SK-N-MC (cell line): ENCODE results near the gene SHISA7.

Source experiments
- DNase-seq: peaks from one replicate; pipeline ENCODE4 v3.0.0-alpha.2; 2011; ENCODE audit warnings: low read depth, low spot score
- H3K27ac ChIP-seq: fragments of 200-600 bp; sonication (generic); 2 replicates; pipeline ENCODE4 v1.5.1; 2016; ENCODE audit warnings: mixed run types
- H3K36me3 ChIP-seq: fragments of 200-600 bp; sonication (generic); 2 replicates; pipeline ENCODE4 v1.6.1; 2017; ENCODE audit warnings: antibody characterized with exemption, low read length, mixed read lengths; ENCODE audit not compliant: insufficient read depth
- H3K4me3 ChIP-seq: fragments of 200-600 bp; sonication (generic); 2 replicates; pipeline ENCODE4 v1.5.1; 2016
- H3K9ac ChIP-seq: fragments of 200-600 bp; sonication (generic); 2 replicates; pipeline ENCODE4 v1.8.0; 2017; ENCODE audit warnings: mixed run types, mixed read lengths; ENCODE audit not compliant: insufficient read length
- H3K9me3 ChIP-seq: fragments of 200-600 bp; sonication (generic); 2 replicates; pipeline ENCODE4 v1.6.1; 2017; ENCODE audit warnings: low read depth, mild to moderate bottlenecking, antibody characterized with exemption, low read length, moderate library complexity, mixed read lengths
- EZH2 ChIP-seq: fragments of 200-600 bp; sonication (generic); IDR thresholded peaks from one replicate; pipeline ENCODE4 v1.6.1; 2017; ENCODE audit warnings: antibody characterized with exemption
- FOXP2 ChIP-seq: optimal IDR thresholded peaks from 2 replicates; pipeline ENCODE3; 2011; ENCODE audit warnings: mild to moderate bottlenecking, moderate library complexity; ENCODE audit not compliant: insufficient read depth; ENCODE audit errors: extremely low read length, control extremely low read depth
- POLR2AphosphoS5 ChIP-seq: IDR thresholded peaks from 2 replicates; pipeline ENCODE4 v1.6.1; 2012; ENCODE audit warnings: mild to moderate bottlenecking, low read depth, low read length, borderline replicate concordance

The SHISA7 gene

GRCh38 chr19:55465460-55466240 is 22.6 kb upstream of the SHISA7 start:
- no peak overlapping the region for H3K27ac ChIP-seq
- TF ChIP-seq FOXP2 (no peak), POLR2AphosphoS5 (no peak), EZH2 (no peak)
- DNase-seq: no peak

DNA sequence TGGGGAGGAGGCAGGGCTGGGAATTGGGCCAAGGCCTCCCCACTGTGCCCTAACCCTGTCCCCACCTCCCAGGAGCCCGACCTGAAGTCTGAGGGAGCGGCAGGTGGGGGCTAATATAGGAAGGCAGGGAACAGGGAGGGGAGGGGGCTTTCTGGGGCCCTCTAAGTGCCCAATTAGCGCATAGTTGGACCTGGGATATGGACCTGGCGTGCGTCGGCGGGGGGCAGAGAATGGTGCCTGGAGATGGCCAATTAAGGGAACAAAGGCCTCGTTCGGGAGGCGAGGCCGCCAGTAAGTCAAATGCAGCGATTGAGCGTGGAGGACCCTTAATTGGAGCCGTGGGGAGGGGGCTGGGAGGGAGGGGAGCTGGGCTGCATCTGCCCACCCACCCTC is 21.6 kb upstream of the SHISA7 start, which contains the start of gene C19orf85:
C19orf85 (minus strand) TSS at position 90 of the 393 bp plus-strand sequence. CDS start 197 bp downstream, outside the sequence.
- H3K9ac ChIP-seq: no peak within 1 kb of the TSS
- DNase-seq: no peak
- no peaks in the 10 kb centered on the region for H3K36me3 ChIP-seq
- TF ChIP-seq EZH2 (no peak), FOXP2 (no peak), POLR2AphosphoS5 (no peak)
- H3K27ac ChIP-seq: no peak within 1 kb of the TSS
- H3K9me3 ChIP-seq: no peaks in the 10 kb centered on the region
- H3K4me3 ChIP-seq: no peak within 1 kb of the TSS

More at GRCh38 chr19:55465460-55466240, 22.6 kb upstream of the SHISA7 start:
- Histone ChIP-seq H3K9me3 (no peaks in the 10 kb centered on the region), H3K4me3 (no peak overlapping the region), H3K9ac (no peak overlapping the region), H3K36me3 (no peaks in the 10 kb centered on the region)

DNA sequence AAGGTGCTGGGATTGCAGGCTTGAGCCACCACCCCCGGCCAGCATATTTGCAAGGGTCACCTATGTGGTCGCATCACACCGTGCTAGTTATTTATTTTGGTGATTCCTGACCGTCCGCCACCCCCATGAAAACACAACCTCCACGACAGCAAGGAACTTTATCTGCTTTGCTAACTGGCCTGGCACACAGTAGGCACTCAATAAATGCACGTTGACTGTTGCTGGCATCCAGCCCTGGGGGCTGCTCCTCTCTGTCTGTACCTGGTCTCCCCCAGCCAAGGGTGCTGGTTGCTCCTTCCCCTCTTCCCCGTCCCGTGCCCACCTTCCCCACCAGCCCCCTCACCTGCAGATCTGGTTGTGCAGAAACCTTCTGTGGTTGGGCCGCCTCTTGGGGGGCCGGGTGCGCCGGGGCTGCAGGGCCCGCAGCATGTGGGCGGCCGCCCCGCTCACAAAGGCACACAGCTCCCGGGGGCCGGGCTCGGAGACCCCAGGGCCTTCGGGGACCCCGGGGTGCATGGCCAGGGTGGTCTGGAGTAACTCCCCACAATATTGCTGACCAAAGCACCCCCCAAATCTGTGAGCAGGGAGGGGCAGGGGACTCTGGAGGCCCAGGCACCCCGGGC is 21.1 kb upstream of the SHISA7 start:
- no peak overlapping the region for H3K9ac ChIP-seq
- H3K27ac ChIP-seq: no peak overlapping the region

GRCh38 chr19:55463583-55464031 is 20.5 kb upstream of the SHISA7 start:
- Histone ChIP-seq H3K27ac (no peak overlapping the region), H3K4me3 (no peak overlapping the region), H3K36me3 (no peaks in the 10 kb centered on the region), H3K9ac (no peak overlapping the region), H3K9me3 (no peaks in the 10 kb centered on the region)
- no peak for DNase-seq
- TF ChIP-seq POLR2AphosphoS5 (no peak), EZH2 (no peak), FOXP2 (no peak)

More for the DNA sequence above, 21.1 kb upstream of the SHISA7 start:
- H3K4me3 ChIP-seq: no peak overlapping the region
- no peak for DNase-seq
- no peaks in the 10 kb centered on the region for H3K9me3 ChIP-seq
- H3K36me3 ChIP-seq: no peaks in the 10 kb centered on the region
- TF ChIP-seq POLR2AphosphoS5 (no peak), EZH2 (no peak), FOXP2 (no peak)

DNA sequence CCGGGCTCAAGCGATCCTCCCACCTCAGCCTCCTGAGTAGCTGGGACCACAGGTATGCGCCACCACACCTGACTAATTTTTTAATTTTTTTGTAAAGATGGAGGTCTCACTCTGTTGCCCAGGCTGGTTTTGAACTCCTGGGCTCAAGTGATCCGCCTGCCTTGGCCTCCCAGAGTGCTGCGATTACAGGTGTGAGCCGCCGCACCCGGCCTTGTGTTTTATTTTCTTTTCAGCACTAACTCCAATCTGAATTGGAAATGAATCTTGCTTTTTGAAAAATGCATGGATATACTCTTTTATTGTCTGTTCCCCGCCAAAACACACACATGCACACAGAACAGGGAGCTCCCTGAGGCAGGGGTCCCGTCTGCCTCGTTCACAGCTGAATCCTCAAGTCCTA is 19.6 kb upstream of the SHISA7 start:
- Histone ChIP-seq H3K9ac (no peak overlapping the region), H3K27ac (no peak overlapping the region), H3K4me3 (no peak overlapping the region), H3K9me3 (no peaks in the 10 kb centered on the region), H3K36me3 (no peaks in the 10 kb centered on the region)
- TF ChIP-seq POLR2AphosphoS5 (no peak), FOXP2 (no peak), EZH2 (no peak)
- no peak for DNase-seq

DNA sequence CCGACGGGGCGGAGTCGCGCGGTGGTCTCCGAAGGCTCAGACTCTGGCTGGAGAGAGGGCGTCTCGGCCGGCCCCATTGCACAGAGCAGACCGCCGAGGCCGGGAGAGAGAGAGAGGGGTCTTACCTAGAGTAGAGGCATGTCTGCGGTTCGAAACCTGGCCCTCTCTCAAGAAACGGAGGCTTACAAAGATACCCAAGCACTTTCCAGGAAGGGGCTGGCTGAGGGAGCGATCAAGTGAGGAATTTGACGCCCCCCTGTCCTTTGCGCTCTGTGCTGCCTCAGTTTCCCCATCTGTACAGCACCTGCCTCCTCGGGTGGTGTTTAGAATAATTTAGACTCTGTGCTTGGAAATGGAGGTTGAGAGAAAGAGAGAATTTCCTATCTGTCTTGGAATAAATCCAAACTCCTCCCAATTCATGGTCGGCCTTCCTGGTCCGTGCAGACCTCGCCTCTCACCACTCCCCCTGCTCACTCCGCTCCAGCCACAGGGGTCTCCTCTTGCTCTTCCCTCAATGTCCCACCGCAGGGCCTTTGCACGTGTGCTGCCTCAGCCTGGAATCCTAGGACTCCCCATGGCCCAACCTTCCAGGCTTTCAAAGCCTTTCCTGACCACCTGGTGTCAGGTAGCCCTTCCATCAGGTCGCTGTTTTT is 19.0 kb upstream of the SHISA7 start:
- H3K36me3 ChIP-seq: no peaks in the 10 kb centered on the region
- no peaks in the 10 kb centered on the region for H3K9me3 ChIP-seq
- no peak overlapping the region for H3K27ac ChIP-seq
- TF ChIP-seq FOXP2 (no peak), POLR2AphosphoS5 (peak; percentile 38; the same call in 1 of the 2 replicates), EZH2 (no peak)
- H3K9ac ChIP-seq: peak overlapping the region; percentile 25
- no peak for DNase-seq
- peak overlapping the region; percentile 89 for H3K4me3 ChIP-seq

- Histone ChIP-seq H3K4me3 (peak within 1 kb of the TSS; percentile 89), H3K9me3 (no peaks in the 10 kb centered on the region), H3K27ac (peak within 1 kb of the TSS; percentile 85), H3K36me3 (no peaks in the 10 kb centered on the region), H3K9ac (peak within 1 kb of the TSS; percentile 91)
- TF ChIP-seq POLR2AphosphoS5: peak; percentile 46; the same call in 1 of the 2 replicates
- no peak for TF ChIP-seq FOXP2
- no peak for TF ChIP-seq EZH2
- peak; percentile 96 for DNase-seq
These were observed 18.3 kb upstream of the SHISA7 start, which contains the start of gene ISOC2 for GRCh38 chr19:55461259-55461973. Gene ISOC2 (minus strand): TSS chr19:55461642. CDS start chr19:55456486, 5,156 bp downstream.

DNA sequence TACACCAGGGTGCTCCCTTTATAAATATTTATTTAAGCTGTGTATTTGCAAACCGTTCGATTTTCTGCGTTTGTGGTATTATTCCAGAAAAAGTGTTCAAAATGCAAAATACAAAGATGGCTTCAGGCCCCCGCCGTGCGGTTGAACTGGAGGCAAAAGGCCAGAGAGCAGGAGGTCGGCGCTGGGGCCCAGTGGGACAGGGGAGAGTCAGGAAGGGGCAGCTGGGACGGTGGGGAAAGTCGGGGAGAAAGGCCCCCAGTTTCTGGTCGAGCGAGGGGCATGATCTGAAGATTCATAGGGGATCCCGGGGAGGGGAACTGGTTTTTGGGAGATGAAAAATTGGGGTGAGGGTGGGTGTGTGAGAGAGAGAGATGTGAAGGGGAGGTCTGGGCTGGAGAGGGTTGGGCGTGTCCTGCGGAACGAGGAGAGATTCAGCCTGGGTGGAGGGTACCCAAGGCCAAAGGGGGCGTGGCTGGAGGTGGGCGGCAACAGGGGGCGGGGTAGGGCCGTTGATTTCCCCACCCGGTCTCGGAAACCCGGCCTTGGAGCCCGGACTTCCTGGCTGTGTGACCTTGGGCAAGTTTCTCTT is 17.7 kb upstream of the SHISA7 start:
- Histone ChIP-seq H3K27ac (peak overlapping the region; percentile 85), H3K9me3 (no peaks in the 10 kb centered on the region), H3K36me3 (no peaks in the 10 kb centered on the region), H3K9ac (peak overlapping the region; percentile 91), H3K4me3 (peak overlapping the region; percentile 89)
- no peak for DNase-seq
- TF ChIP-seq EZH2 (no peak), POLR2AphosphoS5 (no peak), FOXP2 (no peak)
